Measurements from ENCODE around the gene ZNF205. TPM values are rescaled to one million over a fixed set of nuclear protein-coding genes. Genes with fewer than 3 reads are reported as not detected.
"Not testable (repeated sequence)": the region's sequence is repeated elsewhere in the genome, so short reads cannot be mapped to it uniquely, and the experiment has no call there.

ZNF205 gene
- total RNA-seq, 2 donors from 2014 or later = 15.4 to 18.3 TPM

DNA sequence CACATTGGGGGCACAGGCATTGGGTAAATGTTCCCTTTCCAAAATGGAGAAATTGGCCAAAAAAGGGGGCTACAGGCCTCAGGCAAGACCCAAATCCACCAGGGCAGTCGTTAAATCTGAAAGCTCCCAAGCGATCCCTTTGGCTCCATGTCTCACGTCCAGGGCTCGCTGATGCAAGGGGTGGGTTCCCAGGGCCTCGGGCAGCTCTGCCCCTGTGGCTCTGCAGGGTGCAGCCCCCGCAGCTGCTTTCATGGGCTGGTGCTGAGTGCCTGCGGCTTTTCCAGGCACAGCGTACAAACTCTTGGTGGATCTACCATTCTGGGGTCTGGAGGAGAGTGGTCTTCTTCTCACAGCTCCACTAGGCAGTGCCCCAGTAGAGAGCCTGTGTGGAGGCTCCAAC lies 29.0 kb upstream of the ZNF205 start:
- not testable (repeated sequence) for H3K4me1 ChIP-seq (ENCODE audit: control insufficient read depth, insufficient read depth, low read length); H3K27ac ChIP-seq (ENCODE audit: low read depth, low read length); H3K36me3 Mint-ChIP-seq (ENCODE audit: low read depth); H3K4me3 Mint-ChIP-seq; H3K9me3 Mint-ChIP-seq; H3K27me3 ChIP-seq (ENCODE audit: control insufficient read depth, insufficient read depth, low read length, poor library complexity, severe bottlenecking); H3K4me3 ChIP-seq (ENCODE audit: low read length); H3K27ac Mint-ChIP-seq; H3K9me3 ChIP-seq (ENCODE audit: control insufficient read depth, low read length); DNase-seq; H3K36me3 ChIP-seq (ENCODE audit: control insufficient read depth, insufficient read depth, low read length); H3K9ac ChIP-seq (ENCODE audit: extremely low read depth, low read length, poor library complexity, severe bottlenecking); H3K27me3 Mint-ChIP-seq (ENCODE audit: insufficient read depth)
- peaks cover 13% of the 10 kb centered on the region for H3K4me1 Mint-ChIP-seq
- 90 to 93% methylated on average over 7 to 8 of the region's 8 CpGs for WGBS, 2 experiments (ENCODE audit: insufficient coverage in 1 of 2, insufficient read length in 1 of 2)

DNA sequence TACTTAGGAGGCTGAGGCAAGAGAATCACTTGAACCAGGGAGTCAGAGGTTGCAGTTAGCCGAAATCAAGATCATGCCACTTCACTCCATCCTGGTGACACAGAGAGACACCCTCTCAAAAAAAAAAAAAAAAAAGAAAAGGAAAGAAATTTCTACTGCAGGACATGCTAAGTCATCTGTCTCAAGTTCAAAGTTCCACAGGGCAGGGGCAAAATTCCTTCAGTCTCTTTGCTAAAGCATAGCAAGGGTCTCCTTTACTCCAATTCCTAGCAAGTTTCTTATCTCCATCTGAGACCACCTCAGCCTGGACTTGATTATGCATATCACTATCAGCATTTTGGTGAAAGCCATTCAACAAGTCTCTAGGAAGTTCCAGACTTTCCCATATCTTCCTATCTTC lies 27.9 kb upstream of the ZNF205 start:
- Mint-ChIP-seq H3K9me3 (peaks cover 3% of the 10 kb centered on the region), H3K27ac (no peak overlapping the region), H3K4me3 (no peak overlapping the region), H3K36me3 (ENCODE audit: low read depth) (peaks cover 8% of the 10 kb centered on the region), H3K4me1 (peaks cover 10% of the 10 kb centered on the region), H3K27me3 (ENCODE audit: insufficient read depth) (no peaks in the 10 kb centered on the region)
- TF ChIP-seq, protein P1, sequence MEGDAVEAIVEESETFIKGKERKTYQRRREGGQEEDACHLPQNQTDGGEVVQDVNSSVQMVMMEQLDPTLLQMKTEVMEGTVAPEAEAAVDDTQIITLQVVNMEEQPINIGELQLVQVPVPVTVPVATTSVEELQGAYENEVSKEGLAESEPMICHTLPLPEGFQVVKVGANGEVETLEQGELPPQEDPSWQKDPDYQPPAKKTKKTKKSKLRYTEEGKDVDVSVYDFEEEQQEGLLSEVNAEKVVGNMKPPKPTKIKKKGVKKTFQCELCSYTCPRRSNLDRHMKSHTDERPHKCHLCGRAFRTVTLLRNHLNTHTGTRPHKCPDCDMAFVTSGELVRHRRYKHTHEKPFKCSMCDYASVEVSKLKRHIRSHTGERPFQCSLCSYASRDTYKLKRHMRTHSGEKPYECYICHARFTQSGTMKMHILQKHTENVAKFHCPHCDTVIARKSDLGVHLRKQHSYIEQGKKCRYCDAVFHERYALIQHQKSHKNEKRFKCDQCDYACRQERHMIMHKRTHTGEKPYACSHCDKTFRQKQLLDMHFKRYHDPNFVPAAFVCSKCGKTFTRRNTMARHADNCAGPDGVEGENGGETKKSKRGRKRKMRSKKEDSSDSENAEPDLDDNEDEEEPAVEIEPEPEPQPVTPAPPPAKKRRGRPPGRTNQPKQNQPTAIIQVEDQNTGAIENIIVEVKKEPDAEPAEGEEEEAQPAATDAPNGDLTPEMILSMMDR (conservative IDR thresholded peaks at IDR 0.05) = no peak
- no peaks in the 10 kb centered on the region for H3K36me3 ChIP-seq (ENCODE audit: control insufficient read depth, insufficient read depth, low read length)
- H3K4me1 ChIP-seq (ENCODE audit: control insufficient read depth, insufficient read depth, low read length) = no peaks in the 10 kb centered on the region
- no peak overlapping the region for H3K27ac ChIP-seq (ENCODE audit: low read depth, low read length)
- no peak for DNase-seq
- no peaks in the 10 kb centered on the region for H3K9me3 ChIP-seq (ENCODE audit: control insufficient read depth, low read length)
- 91 to 100% methylated on average over 1 of the region's 1 CpG for WGBS, 2 experiments (ENCODE audit: insufficient coverage in 1 of 2, insufficient read length in 1 of 2)
- no peak overlapping the region for H3K4me3 ChIP-seq (ENCODE audit: low read length)
- H3K9ac ChIP-seq (ENCODE audit: extremely low read depth, low read length, poor library complexity, severe bottlenecking) = no peak overlapping the region
- no peaks in the 10 kb centered on the region for H3K27me3 ChIP-seq (ENCODE audit: control insufficient read depth, insufficient read depth, low read length, poor library complexity, severe bottlenecking)

DNA sequence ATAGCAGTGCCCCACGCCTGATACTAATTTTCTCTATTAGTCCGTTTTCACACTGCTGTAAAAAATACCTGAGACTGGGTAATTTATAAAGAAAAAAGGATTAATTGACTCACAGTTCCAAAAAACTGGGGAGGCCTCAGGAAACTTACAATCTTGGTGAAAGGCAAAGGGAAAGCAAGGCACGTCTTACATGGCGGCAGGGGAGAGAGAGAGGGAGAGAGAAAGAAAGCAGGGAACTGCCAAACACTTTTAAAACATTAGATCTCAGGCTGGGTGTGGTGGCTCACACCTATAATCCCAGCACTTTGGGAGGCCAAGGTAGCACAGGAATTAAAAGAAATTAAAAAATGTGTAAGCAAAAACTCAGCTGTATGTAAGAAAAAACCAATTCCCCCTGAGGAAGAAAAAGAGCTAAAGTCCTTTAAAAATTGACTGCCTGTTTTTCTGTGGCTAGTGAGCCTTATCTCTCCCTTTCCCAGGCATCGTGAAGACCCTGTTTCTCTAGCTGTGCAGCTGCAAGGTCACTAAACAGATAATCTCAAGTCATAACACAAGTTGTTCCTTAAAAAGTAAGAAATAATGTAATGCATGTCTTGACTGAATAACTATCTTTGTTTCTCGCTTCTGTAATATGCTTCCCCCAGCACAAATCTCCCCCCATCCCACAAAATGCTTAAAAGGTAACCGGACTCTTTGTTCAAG lies 27.3 kb upstream of the ZNF205 start:
- H3K27ac Mint-ChIP-seq = no peak overlapping the region
- TF ChIP-seq, protein P1 (conservative IDR thresholded peaks at IDR 0.05) = no peak

More for the DNA sequence above, 27.3 kb upstream of the ZNF205 start:
- WGBS, 2 experiments (ENCODE audit: insufficient coverage in 1 of 2, insufficient read length in 1 of 2) = 89 to 91% methylated on average over 5 to 7 of the region's 7 CpGs
- Mint-ChIP-seq H3K27me3 (ENCODE audit: insufficient read depth) (no peaks in the 10 kb centered on the region), H3K9me3 (peaks cover 3% of the 10 kb centered on the region), H3K4me1 (peaks cover 8% of the 10 kb centered on the region), H3K4me3 (no peak overlapping the region), H3K36me3 (ENCODE audit: low read depth) (peaks cover 8% of the 10 kb centered on the region)
- Histone ChIP-seq H3K27ac (ENCODE audit: low read depth, low read length) (no peak overlapping the region), H3K9me3 (ENCODE audit: control insufficient read depth, low read length) (no peaks in the 10 kb centered on the region), H3K36me3 (ENCODE audit: control insufficient read depth, insufficient read depth, low read length) (no peaks in the 10 kb centered on the region), H3K4me1 (ENCODE audit: control insufficient read depth, insufficient read depth, low read length) (no peaks in the 10 kb centered on the region), H3K9ac (ENCODE audit: extremely low read depth, low read length, poor library complexity, severe bottlenecking) (no peak overlapping the region), H3K27me3 (ENCODE audit: control insufficient read depth, insufficient read depth, low read length, poor library complexity, severe bottlenecking) (no peaks in the 10 kb centered on the region), H3K4me3 (ENCODE audit: low read length) (no peak overlapping the region)
- no peak for DNase-seq

Data from endodermal cell (in vitro differentiated cells).